ENCODE data around the gene LONRF3.
A peak's percentile ranks its signal among the peaks of the same experiment; 100 is the strongest.

LONRF3 gene

GRCh38 chrX:119041175-119041574 is 66.8 kb downstream of the LONRF3 start:
- DNase-seq, result no peak

GRCh38 chrX:119042040-119042439 is 67.6 kb downstream of the LONRF3 start:
- DNase-seq, result no peak

- no peak for DNase-seq
These were observed 68.6 kb downstream of the LONRF3 start for GRCh38 chrX:119042996-119043395.

- DNase-seq, result no peak
These were observed 71.5 kb downstream of the LONRF3 start for GRCh38 chrX:119045884-119046283.

GRCh38 chrX:119055687-119056086 is 81.3 kb downstream of the LONRF3 start:
- no peak for DNase-seq

- DNase-seq, result no peak
These were observed 88.4 kb downstream of the LONRF3 start for GRCh38 chrX:119062750-119063374.

- no peak for DNase-seq
These were observed 89.0 kb downstream of the LONRF3 start for GRCh38 chrX:119063428-119063827.

GRCh38 chrX:119067023-119067739 is 92.8 kb downstream of the LONRF3 start:
- DNase-seq, result peak; percentile 25
